C4-2B (cell line): ENCODE data around the gene PRAF2.
A peak's percentile ranks its signal among the peaks of the same experiment; 100 is the strongest.

Experiments used
- H3K27ac ChIP-seq: fragments of 450-650 bp; 2 replicates; pipeline ENCODE4 v1.5.1; 2017
- CTCF ChIP-seq: fragments of 450-650 bp; conservative IDR thresholded peaks from 2 replicates; pipeline ENCODE4 v1.5.1; 2017; ENCODE audit warnings: mild to moderate bottlenecking
- ZFX ChIP-seq: fragments of 450-650 bp; IDR thresholded peaks from 2 replicates; pipeline ENCODE4 v1.6.1; 2017

Gene PRAF2

GRCh38 chrX:49073601-49074575 is at the start of gene PRAF2:
PRAF2 (minus strand) TSS chrX:49074002; CDS start chrX:49073987, 15 bp downstream.
- no peak for TF ChIP-seq ZFX
- no peak for TF ChIP-seq CTCF
- peak within 1 kb of the TSS; percentile 65 for H3K27ac ChIP-seq

- H3K27ac ChIP-seq = peak overlapping the region; percentile 78
- TF ChIP-seq CTCF (no peak), ZFX (no peak)
Observed at GRCh38 chrX:49122499-49122898, 48.7 kb upstream of the PRAF2 start.

- no peak for TF ChIP-seq ZFX
- TF ChIP-seq CTCF = no peak
- H3K27ac ChIP-seq = no peak overlapping the region
Observed at GRCh38 chrX:49120091-49120490, 46.3 kb upstream of the PRAF2 start.

GRCh38 chrX:49117581-49117980 is 43.8 kb upstream of the PRAF2 start:
- H3K27ac ChIP-seq = no peak overlapping the region
- TF ChIP-seq CTCF = no peak
- no peak for TF ChIP-seq ZFX

- TF ChIP-seq ZFX (no peak), CTCF (no peak)
- H3K27ac ChIP-seq = no peak overlapping the region
Observed at GRCh38 chrX:49116716-49117115, 42.9 kb upstream of the PRAF2 start.

- TF ChIP-seq ZFX = no peak
- no peak for TF ChIP-seq CTCF
Observed at GRCh38 chrX:49116076-49116475, 42.3 kb upstream of the PRAF2 start.

GRCh38 chrX:49111791-49112190 is 38.0 kb upstream of the PRAF2 start:
- TF ChIP-seq ZFX = no peak
- no peak for TF ChIP-seq CTCF
- H3K27ac ChIP-seq = no peak overlapping the region

More at GRCh38 chrX:49116076-49116475, 42.3 kb upstream of the PRAF2 start:
- H3K27ac ChIP-seq = no peak overlapping the region
